Parathyroid adenoma (tissue), 2 donors: ENCODE data around the gene GLB1L.

Experiments used
- H2AFZ ChIP-seq: fragments of 300-600 bp; sonication (generic); one replicate; pipeline ENCODE4 v1.7.0; 2017; ENCODE audit warnings: antibody characterized with exemption, mild to moderate bottlenecking
- H3K27ac ChIP-seq: fragments of 300-600 bp; sonication (generic); one replicate; pipeline ENCODE4 v1.7.0; 2017
- H3K27me3 ChIP-seq: fragments of 300-600 bp; sonication (generic); one replicate; pipeline ENCODE4 v1.7.0; 2017; ENCODE audit warnings: low read length; ENCODE audit not compliant: control insufficient read depth, insufficient read depth
- H3K36me3 ChIP-seq: fragments of 300-600 bp; sonication (generic); one replicate; pipeline ENCODE4 v1.7.0; 2017; ENCODE audit warnings: low read length; ENCODE audit not compliant: control insufficient read depth, insufficient read depth
- H3K4me1 ChIP-seq: fragments of 300-600 bp; sonication (generic); one replicate; pipeline ENCODE4 v1.7.0; 2017; ENCODE audit warnings: control low read depth
- H3K4me2 ChIP-seq: fragments of 300-600 bp; sonication (generic); one replicate; pipeline ENCODE4 v1.7.0; 2017; ENCODE audit warnings: low read length
- H3K4me3 ChIP-seq: fragments of 300-600 bp; sonication (generic); one replicate; pipeline ENCODE4 v1.7.0; 2017; ENCODE audit warnings: low read depth, low read length
- H3K79me2 ChIP-seq: fragments of 300-600 bp; sonication (generic); one replicate; pipeline ENCODE4 v1.7.0; 2017; ENCODE audit warnings: control low read depth
- H3K9ac ChIP-seq: fragments of 300-600 bp; sonication (generic); one replicate; pipeline ENCODE4 v1.7.0; 2017; ENCODE audit warnings: mild to moderate bottlenecking
- H3K9me3 ChIP-seq: fragments of 300-600 bp; sonication (generic); one replicate; pipeline ENCODE4 v1.7.0; 2017; ENCODE audit warnings: low read length; ENCODE audit not compliant: control insufficient read depth
- TF ChIP-seq, protein P1 (sequence below): fragments of 300-600 bp; sonication (generic); IDR thresholded peaks from one replicate; pipeline ENCODE4 v1.7.0; 2017; ENCODE audit warnings: antibody characterized with exemption, mild to moderate bottlenecking
- donor health status: primary hyperparathyroidism.

Gene GLB1L

DNA sequence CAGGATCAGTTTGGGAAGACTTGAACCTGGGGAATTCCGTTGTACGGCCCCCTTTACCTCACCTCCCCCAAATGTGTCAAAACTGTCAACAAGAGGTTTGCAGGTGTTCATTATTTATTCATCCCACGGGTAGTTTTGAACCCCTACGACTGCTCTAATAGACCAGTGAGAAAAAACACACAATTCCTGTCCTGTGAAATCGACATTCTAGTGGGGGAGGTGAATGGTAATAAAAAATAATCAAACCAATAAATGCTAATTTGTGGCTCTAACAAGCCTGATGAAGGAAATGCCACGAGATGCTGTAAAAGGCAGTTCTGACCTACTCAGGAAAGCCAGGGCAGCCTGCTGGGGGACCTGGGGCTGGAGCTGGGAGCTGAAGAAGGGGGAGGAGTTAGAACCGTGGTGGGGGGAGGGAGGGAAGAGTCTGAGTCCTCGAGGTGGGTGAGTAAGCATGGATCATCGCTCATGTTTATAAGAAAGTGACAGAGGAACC is 33.5 kb upstream of the GLB1L start:
- H3K4me3 ChIP-seq, result peak overlapping the region; percentile 72
- no peaks in the 10 kb centered on the region for H3K36me3 ChIP-seq
- H3K9me3 ChIP-seq, result no peaks in the 10 kb centered on the region
- peaks cover 23% of the 10 kb centered on the region for H3K4me1 ChIP-seq
- H3K79me2 ChIP-seq, result no peaks in the 10 kb centered on the region
- H3K9ac ChIP-seq, result no peak overlapping the region
- TF ChIP-seq, protein P1, sequence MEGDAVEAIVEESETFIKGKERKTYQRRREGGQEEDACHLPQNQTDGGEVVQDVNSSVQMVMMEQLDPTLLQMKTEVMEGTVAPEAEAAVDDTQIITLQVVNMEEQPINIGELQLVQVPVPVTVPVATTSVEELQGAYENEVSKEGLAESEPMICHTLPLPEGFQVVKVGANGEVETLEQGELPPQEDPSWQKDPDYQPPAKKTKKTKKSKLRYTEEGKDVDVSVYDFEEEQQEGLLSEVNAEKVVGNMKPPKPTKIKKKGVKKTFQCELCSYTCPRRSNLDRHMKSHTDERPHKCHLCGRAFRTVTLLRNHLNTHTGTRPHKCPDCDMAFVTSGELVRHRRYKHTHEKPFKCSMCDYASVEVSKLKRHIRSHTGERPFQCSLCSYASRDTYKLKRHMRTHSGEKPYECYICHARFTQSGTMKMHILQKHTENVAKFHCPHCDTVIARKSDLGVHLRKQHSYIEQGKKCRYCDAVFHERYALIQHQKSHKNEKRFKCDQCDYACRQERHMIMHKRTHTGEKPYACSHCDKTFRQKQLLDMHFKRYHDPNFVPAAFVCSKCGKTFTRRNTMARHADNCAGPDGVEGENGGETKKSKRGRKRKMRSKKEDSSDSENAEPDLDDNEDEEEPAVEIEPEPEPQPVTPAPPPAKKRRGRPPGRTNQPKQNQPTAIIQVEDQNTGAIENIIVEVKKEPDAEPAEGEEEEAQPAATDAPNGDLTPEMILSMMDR, result no peak
- H3K4me2 ChIP-seq, result peak overlapping the region; percentile 69
- H3K27ac ChIP-seq, result peak overlapping the region; percentile 82
- peak overlapping the region; percentile 74 for H2AFZ ChIP-seq
- H3K27me3 ChIP-seq, result no peaks in the 10 kb centered on the region

DNA sequence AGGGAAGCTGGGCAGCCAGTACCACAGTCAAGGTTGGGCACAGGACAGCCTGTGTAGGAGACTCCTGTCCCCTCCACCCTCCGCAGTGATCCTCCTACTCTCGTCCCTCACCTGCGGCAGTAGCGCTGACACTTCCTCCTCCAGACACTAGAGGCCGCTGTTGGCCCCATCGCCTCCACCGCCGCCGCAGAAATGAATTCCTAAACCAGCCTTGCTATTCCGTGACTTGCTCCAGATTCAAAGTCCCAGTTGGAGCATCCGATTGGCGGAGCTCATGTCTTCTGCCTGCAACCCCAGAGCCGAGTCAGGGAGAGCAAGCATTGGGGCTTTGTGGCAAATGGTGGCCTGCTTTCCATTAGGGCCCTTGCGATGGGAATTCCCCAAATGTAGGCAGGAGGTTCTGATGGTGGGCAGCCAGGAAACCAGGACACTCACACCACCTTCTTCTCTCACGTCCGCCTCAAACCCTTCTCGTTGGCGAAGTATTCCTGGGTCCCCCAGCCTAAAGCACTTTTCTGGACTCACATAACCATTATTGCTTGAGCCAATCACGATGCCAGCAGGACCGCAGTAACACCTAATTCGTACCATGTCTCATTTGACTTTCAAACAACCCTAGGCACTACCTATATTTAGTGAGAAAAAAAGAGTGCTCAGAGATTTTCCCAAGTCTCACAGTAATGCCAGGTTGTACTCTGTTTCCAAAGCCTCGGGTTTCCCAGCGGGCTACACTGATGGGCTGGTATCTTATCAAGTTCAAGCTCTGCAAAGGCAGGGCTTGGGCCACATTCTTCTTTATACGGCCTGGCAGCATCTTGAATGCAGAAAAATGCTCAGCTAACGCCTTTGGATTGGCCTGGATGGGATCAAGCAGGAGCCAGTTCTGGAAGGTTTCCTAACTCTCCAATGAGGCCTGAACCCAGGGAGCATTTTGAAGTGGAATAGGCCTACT is 32.7 kb upstream of the GLB1L start:
- H3K9ac ChIP-seq, result no peak overlapping the region
- H3K4me2 ChIP-seq, result peak overlapping the region; percentile 69
- peak overlapping the region; percentile 74 for H2AFZ ChIP-seq
- H3K9me3 ChIP-seq, result no peaks in the 10 kb centered on the region
- H3K36me3 ChIP-seq, result no peaks in the 10 kb centered on the region
- H3K79me2 ChIP-seq, result no peaks in the 10 kb centered on the region
- peak overlapping the region; percentile 72 for H3K4me3 ChIP-seq
- no peaks in the 10 kb centered on the region for H3K27me3 ChIP-seq
- peak overlapping the region; percentile 82 for H3K27ac ChIP-seq
- TF ChIP-seq, protein P1, result peak; percentile 100
- peaks cover 23% of the 10 kb centered on the region for H3K4me1 ChIP-seq

DNA sequence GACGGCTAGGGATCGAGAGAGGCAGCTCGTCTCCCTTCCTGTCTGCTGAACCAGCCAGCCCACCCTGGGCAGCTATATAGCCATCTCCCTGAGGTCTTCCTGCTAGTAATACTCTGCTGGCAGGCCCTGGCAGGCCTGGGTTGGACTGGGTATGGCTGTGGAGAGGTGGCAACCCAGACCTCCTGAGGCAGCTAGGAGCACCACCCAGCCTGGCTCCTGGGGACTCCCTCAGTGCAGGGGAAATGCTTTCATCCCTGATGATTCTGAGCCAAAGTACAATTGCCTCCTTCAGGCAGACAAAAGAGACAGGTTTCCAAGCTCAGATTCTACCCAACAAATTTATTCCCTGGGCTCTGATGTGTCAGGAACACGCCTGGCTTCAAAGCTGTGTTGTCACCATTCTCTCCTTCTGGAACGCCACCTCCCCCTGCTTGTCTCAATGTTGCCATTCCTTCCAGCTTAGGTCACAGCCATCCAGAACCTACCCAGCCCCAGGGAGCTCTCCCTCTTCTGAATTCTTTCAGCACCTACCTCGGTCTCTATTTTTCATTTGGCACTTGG is 29.2 kb upstream of the GLB1L start:
- no peaks in the 10 kb centered on the region for H3K79me2 ChIP-seq
- H3K9me3 ChIP-seq, result no peaks in the 10 kb centered on the region
- peak overlapping the region; percentile 32 for H3K27ac ChIP-seq
- peak overlapping the region; percentile 11 for H3K4me2 ChIP-seq
- H3K27me3 ChIP-seq, result no peaks in the 10 kb centered on the region
- H3K4me3 ChIP-seq, result no peak overlapping the region
- H2AFZ ChIP-seq, result peak overlapping the region; percentile 88
- TF ChIP-seq, protein P1, result no peak
- no peaks in the 10 kb centered on the region for H3K36me3 ChIP-seq
- H3K4me1 ChIP-seq, result peaks cover 18% of the 10 kb centered on the region
- H3K9ac ChIP-seq, result no peak overlapping the region

DNA sequence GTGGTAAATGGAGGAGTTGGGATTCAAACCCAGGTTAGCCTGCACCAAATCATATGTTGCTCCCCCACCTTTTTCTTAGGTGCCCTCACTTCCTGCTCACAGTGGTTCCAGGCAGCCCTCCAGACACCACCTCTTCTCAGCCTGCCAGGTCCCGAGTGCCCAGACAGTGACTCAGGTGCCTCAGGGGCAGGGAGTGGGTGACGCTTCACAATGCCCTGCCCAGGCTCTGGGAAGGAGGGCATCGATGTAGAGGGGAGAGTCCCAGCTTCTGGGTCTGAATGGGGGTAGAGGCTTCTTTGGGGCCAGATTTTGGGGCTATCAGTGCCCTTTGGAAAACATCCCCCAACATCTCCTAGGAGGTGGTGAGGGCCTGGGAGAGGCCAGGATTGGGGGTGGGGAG is 28.7 kb upstream of the GLB1L start:
- TF ChIP-seq, protein P1, result no peak
- Histone ChIP-seq H2AFZ (peak overlapping the region; percentile 88), H3K4me3 (no peak overlapping the region), H3K4me2 (no peak overlapping the region), H3K79me2 (no peaks in the 10 kb centered on the region), H3K27ac (peak overlapping the region; percentile 32), H3K36me3 (no peaks in the 10 kb centered on the region), H3K27me3 (no peaks in the 10 kb centered on the region), H3K9me3 (no peaks in the 10 kb centered on the region), H3K4me1 (peaks cover 18% of the 10 kb centered on the region), H3K9ac (no peak overlapping the region)
